BE2C (cell line): Measurements from ENCODE around the gene ALPK3.

ENCODE experiments used
- DNase-seq: peaks from one replicate; pipeline ENCODE4 v3.0.0-alpha.2; 2020
- H3K27me3 ChIP-seq: fragments of 250-450 bp; sonication (Bioruptor Pico); 2 replicates; pipeline ENCODE4 v1.5.1; 2020; ENCODE audit warnings: mild to moderate bottlenecking
- H3K36me3 ChIP-seq: fragments of 250-450 bp; sonication (Bioruptor Pico); 2 replicates; pipeline ENCODE4 v1.5.1; 2020; ENCODE audit warnings: mild to moderate bottlenecking
- H3K4me1 ChIP-seq: fragments of 250-450 bp; sonication (Bioruptor Pico); 2 replicates; pipeline ENCODE4 v1.5.1; 2020
- H3K4me3 ChIP-seq: 2 replicates; pipeline ENCODE4 v1.5.1; 2011; ENCODE audit warnings: low read depth, low read length
- H3K9me3 ChIP-seq: fragments of 250-450 bp; sonication (Bioruptor Pico); 2 replicates; pipeline ENCODE4 v1.5.1; 2020
- TF ChIP-seq, protein P1 (sequence below): IDR thresholded peaks from 2 replicates; pipeline ENCODE4 v1.5.1; 2012; ENCODE audit warnings: mild to moderate bottlenecking, low read depth, low read length

ALPK3 gene

DNA sequence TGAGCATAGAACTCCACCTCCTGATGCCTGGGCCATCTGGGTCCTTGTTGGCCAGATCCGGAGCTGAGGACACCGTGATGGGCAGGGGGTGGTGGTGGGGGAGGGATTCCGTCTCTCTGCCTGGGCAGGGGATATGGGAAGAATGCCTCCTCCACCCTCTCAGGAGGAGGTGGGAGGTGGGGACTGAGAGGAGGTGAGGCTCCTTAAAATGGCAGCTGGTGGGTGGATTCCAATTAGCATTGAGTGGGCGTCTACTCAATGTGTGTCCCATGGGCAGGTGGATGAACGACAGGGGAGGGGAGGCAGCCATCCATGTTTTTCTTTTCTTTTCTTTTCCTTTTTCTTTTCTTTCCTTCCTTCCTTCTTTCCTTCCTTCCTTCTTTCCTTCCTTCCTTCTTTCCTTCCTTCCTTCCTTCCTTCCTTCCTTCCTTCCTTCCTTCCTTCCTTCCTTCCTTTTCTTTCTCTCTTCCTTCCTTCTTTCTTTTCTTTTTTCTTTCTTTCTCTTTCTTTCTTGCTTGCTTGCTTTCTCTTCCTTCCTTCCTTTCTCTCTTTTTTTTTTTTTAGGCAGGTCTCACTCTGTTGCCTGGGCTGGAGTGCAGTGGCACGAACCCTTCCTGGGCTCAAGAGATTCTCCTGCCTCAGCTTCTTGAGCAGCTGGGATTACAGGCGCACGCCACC lies 72.3 kb downstream of the ALPK3 start:
- no peaks in the 10 kb centered on the region for H3K4me1 ChIP-seq
- H3K27me3 ChIP-seq, result no peaks in the 10 kb centered on the region
- TF ChIP-seq, protein P1, sequence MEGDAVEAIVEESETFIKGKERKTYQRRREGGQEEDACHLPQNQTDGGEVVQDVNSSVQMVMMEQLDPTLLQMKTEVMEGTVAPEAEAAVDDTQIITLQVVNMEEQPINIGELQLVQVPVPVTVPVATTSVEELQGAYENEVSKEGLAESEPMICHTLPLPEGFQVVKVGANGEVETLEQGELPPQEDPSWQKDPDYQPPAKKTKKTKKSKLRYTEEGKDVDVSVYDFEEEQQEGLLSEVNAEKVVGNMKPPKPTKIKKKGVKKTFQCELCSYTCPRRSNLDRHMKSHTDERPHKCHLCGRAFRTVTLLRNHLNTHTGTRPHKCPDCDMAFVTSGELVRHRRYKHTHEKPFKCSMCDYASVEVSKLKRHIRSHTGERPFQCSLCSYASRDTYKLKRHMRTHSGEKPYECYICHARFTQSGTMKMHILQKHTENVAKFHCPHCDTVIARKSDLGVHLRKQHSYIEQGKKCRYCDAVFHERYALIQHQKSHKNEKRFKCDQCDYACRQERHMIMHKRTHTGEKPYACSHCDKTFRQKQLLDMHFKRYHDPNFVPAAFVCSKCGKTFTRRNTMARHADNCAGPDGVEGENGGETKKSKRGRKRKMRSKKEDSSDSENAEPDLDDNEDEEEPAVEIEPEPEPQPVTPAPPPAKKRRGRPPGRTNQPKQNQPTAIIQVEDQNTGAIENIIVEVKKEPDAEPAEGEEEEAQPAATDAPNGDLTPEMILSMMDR, result no peak
- no peaks in the 10 kb centered on the region for H3K36me3 ChIP-seq
- no peak for DNase-seq
- no peaks in the 10 kb centered on the region for H3K9me3 ChIP-seq
- H3K4me3 ChIP-seq, result no peak overlapping the region

DNA sequence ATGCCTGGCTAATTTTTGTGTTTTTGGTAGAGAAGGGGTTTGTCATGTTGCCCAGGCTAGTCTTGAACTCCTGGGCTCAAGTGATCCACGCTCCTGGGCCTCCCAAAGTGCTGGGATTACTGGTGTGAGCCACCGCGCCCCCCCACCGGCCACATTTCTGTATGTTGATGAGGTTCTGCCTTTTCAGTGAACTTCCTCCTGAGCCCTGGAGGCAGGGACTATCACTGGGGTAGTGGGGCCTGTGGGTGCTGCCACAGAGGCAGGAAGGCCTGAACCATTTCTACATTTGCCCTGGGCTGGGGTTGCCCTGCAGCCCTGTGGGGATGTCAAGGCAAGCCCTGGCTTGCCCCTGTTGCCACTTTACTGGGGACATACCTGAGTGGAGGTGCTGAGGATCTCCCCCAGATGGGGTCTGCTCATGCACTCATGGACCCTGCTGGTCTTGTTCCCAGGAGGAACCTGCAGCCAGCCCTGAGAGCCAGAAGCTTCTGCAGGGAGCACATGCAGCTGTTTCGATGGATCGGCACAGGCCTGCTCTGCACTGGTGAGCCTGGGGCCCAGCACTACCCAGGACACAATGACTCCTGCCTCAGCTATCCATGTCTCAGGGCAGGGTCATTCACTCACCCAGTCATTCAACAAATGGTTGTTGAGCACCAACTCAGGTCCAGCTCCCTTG lies 73.0 kb downstream of the ALPK3 start:
- Histone ChIP-seq H3K9me3 (no peaks in the 10 kb centered on the region), H3K4me3 (no peak overlapping the region), H3K27me3 (no peaks in the 10 kb centered on the region), H3K36me3 (no peaks in the 10 kb centered on the region), H3K4me1 (no peaks in the 10 kb centered on the region)
- TF ChIP-seq, protein P1, result no peak
- no peak for DNase-seq

DNA sequence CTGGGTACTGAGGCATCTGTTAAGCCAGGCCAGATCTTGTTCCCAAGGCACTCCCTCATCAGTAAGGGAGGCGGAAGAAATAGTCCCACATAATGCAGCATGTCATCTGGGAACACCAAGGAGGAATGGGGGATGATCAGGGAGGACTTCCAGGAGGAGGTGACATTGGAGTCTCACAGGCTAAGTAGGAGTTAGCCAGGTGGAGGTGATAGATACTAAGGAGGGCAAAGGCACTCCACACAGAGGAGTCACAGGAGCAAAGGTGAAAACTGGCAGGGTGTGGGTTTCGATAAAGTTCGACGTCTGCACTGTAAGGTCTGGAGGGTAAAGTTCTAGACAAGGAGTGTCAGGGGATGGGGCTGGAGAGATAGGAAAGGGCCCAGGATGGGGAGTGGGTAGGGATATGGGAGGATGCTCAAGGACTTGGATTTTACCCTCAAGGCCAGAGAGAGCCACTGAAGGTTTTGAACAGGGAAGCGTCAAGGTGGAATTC lies 73.6 kb downstream of the ALPK3 start:
- DNase-seq, result no peak
- TF ChIP-seq, protein P1, result no peak
- no peaks in the 10 kb centered on the region for H3K27me3 ChIP-seq
- H3K4me3 ChIP-seq, result no peak overlapping the region
- H3K36me3 ChIP-seq, result no peaks in the 10 kb centered on the region
- H3K4me1 ChIP-seq, result no peaks in the 10 kb centered on the region
- H3K9me3 ChIP-seq, result no peaks in the 10 kb centered on the region

DNA sequence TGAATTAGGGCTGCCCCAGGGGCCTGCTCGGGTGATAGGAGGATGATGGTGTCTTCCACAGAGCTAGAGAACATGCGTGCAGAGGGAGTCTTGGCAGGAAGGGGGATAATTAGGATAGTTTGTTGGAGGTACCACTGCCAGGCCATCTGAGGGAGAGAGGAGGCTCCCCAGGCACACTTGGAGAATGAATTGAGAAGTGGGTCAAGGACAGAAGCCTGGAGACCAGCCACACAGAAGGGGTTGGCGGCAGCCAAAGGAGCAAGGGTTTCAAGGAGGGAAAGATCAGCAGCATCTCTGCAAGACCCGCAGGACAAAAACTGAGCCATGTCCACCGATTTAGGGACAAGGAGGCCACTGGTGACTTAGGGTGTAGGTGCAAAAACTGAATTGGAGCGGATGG lies 74.2 kb downstream of the ALPK3 start:
- H3K36me3 ChIP-seq, result no peaks in the 10 kb centered on the region
- H3K9me3 ChIP-seq, result no peaks in the 10 kb centered on the region
- H3K27me3 ChIP-seq, result no peaks in the 10 kb centered on the region
- H3K4me3 ChIP-seq, result no peak overlapping the region
- TF ChIP-seq, protein P1, result no peak
- no peaks in the 10 kb centered on the region for H3K4me1 ChIP-seq
- DNase-seq, result no peak

DNA sequence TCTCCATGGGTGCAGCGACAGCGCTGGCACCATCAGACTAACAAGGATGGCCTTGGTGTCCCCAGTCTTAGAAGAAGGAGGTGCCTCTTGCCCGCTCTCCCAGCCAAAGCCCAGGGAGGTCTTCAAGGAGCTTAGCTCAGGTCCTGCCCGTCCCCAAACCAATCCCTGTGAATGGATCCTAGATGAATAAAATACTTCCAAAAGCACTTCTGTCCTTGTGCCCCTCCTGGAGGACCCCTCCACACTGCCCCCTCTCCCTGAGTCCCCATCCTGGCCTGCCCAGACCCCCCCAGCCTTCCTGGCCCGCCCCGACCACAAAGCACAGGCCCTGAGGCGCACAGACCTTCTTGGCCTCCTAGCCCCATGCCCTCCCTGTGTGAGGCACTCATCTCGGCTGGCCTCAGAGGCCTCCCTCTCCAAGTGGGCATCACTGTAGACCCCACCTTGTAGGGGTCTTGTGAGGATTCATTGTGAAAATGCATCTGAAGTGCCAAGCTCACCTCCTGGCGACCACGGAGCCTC lies 75.7 kb downstream of the ALPK3 start:
- DNase-seq, result no peak
- Histone ChIP-seq H3K4me1 (no peaks in the 10 kb centered on the region), H3K36me3 (no peaks in the 10 kb centered on the region)

More for the DNA sequence above, 75.7 kb downstream of the ALPK3 start:
- H3K9me3 ChIP-seq, result no peaks in the 10 kb centered on the region
- no peak overlapping the region for H3K4me3 ChIP-seq
- TF ChIP-seq, protein P1, result no peak
- H3K27me3 ChIP-seq, result no peaks in the 10 kb centered on the region
